H9 (cell line): ENCODE data around the gene SPDEF. TPM values are rescaled to one million over a fixed set of nuclear protein-coding genes. Genes with fewer than 3 reads are reported as not detected.

Experiments used
- DNase-seq: peaks from one replicate; pipeline ENCODE4 v3.0.0-alpha.2; 2017
- H2AFZ ChIP-seq: one replicate; pipeline ENCODE4 v1.6.1; 2013; ENCODE audit warnings: mild to moderate bottlenecking, low read length, control low read depth, moderate library complexity
- H2AK5ac ChIP-seq: 2 replicates; pipeline ENCODE4 v1.6.1; 2013; ENCODE audit warnings: low read length, control low read depth, mixed read lengths; ENCODE audit not compliant: insufficient read length
- H2BK120ac ChIP-seq: one replicate; pipeline ENCODE4 v1.6.1; 2013; ENCODE audit warnings: low read depth, mild to moderate bottlenecking, low read length, control low read depth, inconsistent platforms; ENCODE audit not compliant: poor library complexity, severe bottlenecking
- H2BK12ac ChIP-seq: 2 replicates; pipeline ENCODE4 v1.6.1; 2013; ENCODE audit warnings: low read length, control low read depth, mixed read lengths, low read depth; ENCODE audit not compliant: insufficient read length
- H2BK15ac ChIP-seq: 2 replicates; pipeline ENCODE4 v1.6.1; 2013; ENCODE audit warnings: low read depth, low read length, control low read depth
- H2BK20ac ChIP-seq: one replicate; pipeline ENCODE4 v1.6.1; 2013; ENCODE audit warnings: low read depth, mild to moderate bottlenecking, low read length, control low read depth, inconsistent platforms; ENCODE audit not compliant: poor library complexity, severe bottlenecking
- H2BK5ac ChIP-seq: 2 replicates; pipeline ENCODE4 v1.6.1; 2013; ENCODE audit warnings: low read length, control low read depth, mixed read lengths; ENCODE audit not compliant: insufficient read length
- H3K14ac ChIP-seq: 2 replicates; pipeline ENCODE4 v1.6.1; 2013; ENCODE audit warnings: low read length, control low read depth; ENCODE audit not compliant: insufficient read depth
- H3K18ac ChIP-seq: 2 replicates; pipeline ENCODE4 v1.6.1; 2013; ENCODE audit warnings: low read depth, mild to moderate bottlenecking, mixed read lengths, low read length, control low read depth; ENCODE audit not compliant: insufficient read length
- H3K23ac ChIP-seq: 2 replicates; pipeline ENCODE4 v1.6.1; 2013; ENCODE audit warnings: low read length, control low read depth, mixed read lengths, low read depth; ENCODE audit not compliant: insufficient read length
- H3K23me2 ChIP-seq: 2 replicates; pipeline ENCODE4 v1.6.1; 2013; ENCODE audit warnings: low read depth, mild to moderate bottlenecking, mixed read lengths, low read length, control low read depth; ENCODE audit not compliant: insufficient read length, poor library complexity, severe bottlenecking
- H3K27ac ChIP-seq: 2 replicates; pipeline ENCODE4 v1.5.1; 2013; ENCODE audit warnings: low read length, control low read depth, mixed read lengths, low read depth; ENCODE audit not compliant: insufficient read length
- H3K27me3 ChIP-seq: 2 replicates; pipeline ENCODE4 v1.6.1; 2013; ENCODE audit warnings: low read length, control low read depth, inconsistent platforms; ENCODE audit not compliant: insufficient read depth
- H3K4ac ChIP-seq: 2 replicates; pipeline ENCODE4 v1.6.1; 2013; ENCODE audit warnings: low read depth, mild to moderate bottlenecking, control low read depth, inconsistent platforms, low read length, moderate library complexity
- H3K4me1 ChIP-seq: 2 replicates; pipeline ENCODE4 v1.6.1; 2013; ENCODE audit warnings: low read length, control low read depth, inconsistent platforms; ENCODE audit not compliant: insufficient read depth
- H3K4me2 ChIP-seq: 2 replicates; pipeline ENCODE4 v1.6.1; 2013; ENCODE audit warnings: low read length, control low read depth, mixed read lengths; ENCODE audit not compliant: insufficient read length, insufficient read depth
- H3K56ac ChIP-seq: 2 replicates; pipeline ENCODE4 v1.6.1; 2013; ENCODE audit warnings: low read depth, mild to moderate bottlenecking, mixed read lengths, low read length, control low read depth; ENCODE audit not compliant: insufficient read length
- H3K79me1 ChIP-seq: 2 replicates; pipeline ENCODE4 v1.6.1; 2013; ENCODE audit warnings: low read depth, mild to moderate bottlenecking, moderate library complexity, low read length, control low read depth, inconsistent platforms; ENCODE audit not compliant: insufficient read depth, poor library complexity, severe bottlenecking
- H3K79me2 ChIP-seq: 2 replicates; pipeline ENCODE4 v1.6.1; 2013; ENCODE audit warnings: low read length, control low read depth, inconsistent platforms; ENCODE audit not compliant: insufficient read depth
- H3K9ac ChIP-seq: 2 replicates; pipeline ENCODE4 v1.6.1; 2013; ENCODE audit warnings: low read length, control low read depth, mixed read lengths; ENCODE audit not compliant: insufficient read length; ENCODE audit errors: extremely low read depth
- H3K9me3 ChIP-seq: one replicate; pipeline ENCODE4 v1.6.1; 2013; ENCODE audit warnings: low read depth, low read length, inconsistent platforms; ENCODE audit not compliant: control insufficient read depth
- H3T11ph ChIP-seq: one replicate; pipeline ENCODE4 v1.6.1; 2013; ENCODE audit warnings: mild to moderate bottlenecking, low read length, control low read depth, inconsistent platforms
- H4K20me1 ChIP-seq: one replicate; pipeline ENCODE4 v1.6.1; 2013; ENCODE audit not compliant: control insufficient read depth, insufficient read length, insufficient read depth
- H4K5ac ChIP-seq: 2 replicates; pipeline ENCODE4 v1.6.1; 2013; ENCODE audit warnings: low read depth, mild to moderate bottlenecking, mixed read lengths, low read length, control low read depth; ENCODE audit not compliant: insufficient read length
- H4K8ac ChIP-seq: replicated peaks from 2 replicates; pipeline ENCODE4 v1.6.1; 2013; ENCODE audit warnings: low read length, control low read depth, mixed read lengths, low read depth; ENCODE audit not compliant: insufficient read length
- H4K91ac ChIP-seq: 2 replicates; pipeline ENCODE4 v1.6.1; 2013; ENCODE audit warnings: low read depth, mild to moderate bottlenecking, moderate library complexity, mixed read lengths, low read length, control low read depth; ENCODE audit not compliant: insufficient read length
- H3K27ac Mint-ChIP-seq, 3 experiments: 2 replicates in 2 of 3; 3 replicates in 1 of 3; pipeline ENCODE4 v1.8.0; 2020 to 2021; ENCODE audit warnings: mixed read lengths in 3 of 3, mild to moderate bottlenecking in 1 of 3, moderate library complexity in 1 of 3
- H3K27me3 Mint-ChIP-seq: 2 replicates; pipeline ENCODE4 v1.8.0; 2021; ENCODE audit warnings: low read depth, mild to moderate bottlenecking, moderate library complexity, mixed read lengths
- H3K36me3 Mint-ChIP-seq, 3 experiments: 2 replicates in 2 of 3; 3 replicates in 1 of 3; pipeline ENCODE4 v1.8.0; 2020 to 2021; ENCODE audit warnings: low read depth in 3 of 3, mixed read lengths in 3 of 3; ENCODE audit not compliant: insufficient read depth in 1 of 3
- H3K4me1 Mint-ChIP-seq, 2 experiments: 2 replicates each; pipeline ENCODE4 v1.8.0; 2020; ENCODE audit warnings: mixed read lengths in 2 of 2
- H3K4me3 Mint-ChIP-seq, 2 experiments: 2 replicates in 1 of 2; 3 replicates in 1 of 2; pipeline ENCODE4 v1.8.0; 2020 to 2021; ENCODE audit warnings: mild to moderate bottlenecking in 2 of 2, mixed read lengths in 2 of 2, moderate library complexity in 1 of 2
- H3K9me3 Mint-ChIP-seq, 2 experiments: 2 replicates in 1 of 2; 3 replicates in 1 of 2; pipeline ENCODE4 v1.8.0; 2020; ENCODE audit warnings: mild to moderate bottlenecking in 2 of 2, mixed read lengths in 2 of 2, moderate library complexity in 1 of 2
- WGBS: extraction: QIAGEN DNeasy Blood & Tissue Kit; methylation state at CpG from one replicate; pipeline ENCODE4 v1.1.7; 2013; ENCODE audit warnings: missing lambda C conversion rate, low lambda C conversion rate, mixed read lengths; ENCODE audit not compliant: insufficient read length; ENCODE audit errors: extremely low coverage; 5-methylcytosine and 5-hydroxymethylcytosine counted together
- total RNA-seq: library from RNA; stranded (reverse); gene quantifications from 2 replicates; pipeline ENCODE4 v1.2.1, GENCODE V29; 2021
- TF ChIP-seq, protein P1 (sequence below): fragments of 200-600 bp; sonication (generic); conservative IDR thresholded peaks from 3 replicates; pipeline ENCODE4 v1.8.0; 2021; ENCODE audit warnings: antibody characterized with exemption, mild to moderate bottlenecking

SPDEF gene
- total RNA-seq, 1 experiment from 2014 or later, result 0.15 TPM

DNA sequence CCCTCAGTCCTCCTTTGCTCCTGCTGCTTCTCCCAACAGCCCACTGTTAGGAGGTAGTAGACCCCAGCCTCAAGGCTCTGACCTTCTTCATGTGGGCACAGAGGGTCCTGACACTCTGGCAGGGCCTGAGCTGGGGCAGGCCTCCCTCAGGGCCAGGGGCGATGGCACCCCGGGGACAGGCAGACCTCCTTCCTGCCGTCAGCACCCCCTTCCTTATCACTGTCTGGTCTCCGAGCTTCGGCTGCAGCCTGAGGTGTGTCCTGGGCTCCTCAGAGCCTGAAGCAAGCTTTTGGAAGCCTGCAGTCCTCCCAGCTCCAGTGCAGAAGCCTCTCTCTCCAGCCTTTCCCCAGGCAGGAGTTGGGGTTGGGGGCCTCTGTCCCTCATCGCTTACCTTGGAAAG is 22.0 kb downstream of the SPDEF start:
- H3K9me3 ChIP-seq, result no peaks in the 10 kb centered on the region
- H2BK5ac ChIP-seq, result no peak overlapping the region
- no CpG with 5 or more reads among the region's 6 CpGs for WGBS
- Mint-ChIP-seq H3K9me3 (no peaks in the 10 kb centered on the region), H3K27me3 (no peaks in the 10 kb centered on the region; the same call in 1 of the 2 replicates), H3K4me3 (no peak overlapping the region), H3K36me3 (peaks cover 0 to 3% (median 0%) of the 10 kb centered on the region in 3 experiments; a peak in 2 of 7 replicates), H3K27ac (no peak overlapping the region), H3K4me1 (peaks cover 8 to 32% of the 10 kb centered on the region in 2 experiments)
- no peak overlapping the region for H4K8ac ChIP-seq
- no peak overlapping the region for H3K18ac ChIP-seq
- no peak overlapping the region; the same call in 1 of the 2 replicates for H3K14ac ChIP-seq
- H3K27ac ChIP-seq, result no peak overlapping the region
- no peak overlapping the region for H2BK20ac ChIP-seq
- H3K4me2 ChIP-seq, result no peak overlapping the region
- no peaks in the 10 kb centered on the region for H3K27me3 ChIP-seq
- H4K91ac ChIP-seq, result no peak overlapping the region
- H3T11ph ChIP-seq, result no peak overlapping the region
- no peak overlapping the region for H3K56ac ChIP-seq
- TF ChIP-seq, protein P1, sequence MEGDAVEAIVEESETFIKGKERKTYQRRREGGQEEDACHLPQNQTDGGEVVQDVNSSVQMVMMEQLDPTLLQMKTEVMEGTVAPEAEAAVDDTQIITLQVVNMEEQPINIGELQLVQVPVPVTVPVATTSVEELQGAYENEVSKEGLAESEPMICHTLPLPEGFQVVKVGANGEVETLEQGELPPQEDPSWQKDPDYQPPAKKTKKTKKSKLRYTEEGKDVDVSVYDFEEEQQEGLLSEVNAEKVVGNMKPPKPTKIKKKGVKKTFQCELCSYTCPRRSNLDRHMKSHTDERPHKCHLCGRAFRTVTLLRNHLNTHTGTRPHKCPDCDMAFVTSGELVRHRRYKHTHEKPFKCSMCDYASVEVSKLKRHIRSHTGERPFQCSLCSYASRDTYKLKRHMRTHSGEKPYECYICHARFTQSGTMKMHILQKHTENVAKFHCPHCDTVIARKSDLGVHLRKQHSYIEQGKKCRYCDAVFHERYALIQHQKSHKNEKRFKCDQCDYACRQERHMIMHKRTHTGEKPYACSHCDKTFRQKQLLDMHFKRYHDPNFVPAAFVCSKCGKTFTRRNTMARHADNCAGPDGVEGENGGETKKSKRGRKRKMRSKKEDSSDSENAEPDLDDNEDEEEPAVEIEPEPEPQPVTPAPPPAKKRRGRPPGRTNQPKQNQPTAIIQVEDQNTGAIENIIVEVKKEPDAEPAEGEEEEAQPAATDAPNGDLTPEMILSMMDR, result no peak
- H2AFZ ChIP-seq, result no peak overlapping the region
- no peak overlapping the region for H3K9ac ChIP-seq
- no peak overlapping the region for H2BK15ac ChIP-seq
- H3K79me1 ChIP-seq, result no peaks in the 10 kb centered on the region
- no peak overlapping the region for H2BK12ac ChIP-seq
- H2AK5ac ChIP-seq, result no peak overlapping the region
- H2BK120ac ChIP-seq, result no peak overlapping the region
- H4K5ac ChIP-seq, result no peak overlapping the region
- no peaks in the 10 kb centered on the region for H3K4me1 ChIP-seq
- H3K23ac ChIP-seq, result no peak overlapping the region
- no peaks in the 10 kb centered on the region for H3K79me2 ChIP-seq
- no peaks in the 10 kb centered on the region for H3K23me2 ChIP-seq
- DNase-seq, result no peak
- H3K4ac ChIP-seq, result no peak overlapping the region
- no peaks in the 10 kb centered on the region for H4K20me1 ChIP-seq
